GM23338 (cell line): Measurements from ENCODE around the gene ANKRD11. TPM values are rescaled to one million over a fixed set of nuclear protein-coding genes. Genes with fewer than 3 reads are reported as not detected.

ENCODE experiments used
- ATAC-seq: fragments of 200-7000 bp; cut with Tn5 transposase; 3 replicates; pipeline ENCODE4 v1.9.1; 2020
- DNase-seq: peaks from one replicate; pipeline ENCODE4 v3.0.0-alpha.2; 2015; ENCODE audit warnings: low spot score
- H2AFZ ChIP-seq: fragments of 200-600 bp; sonication (generic); 2 replicates; pipeline ENCODE4 v1.8.0; 2016; ENCODE audit warnings: antibody characterized with exemption, mild to moderate bottlenecking, moderate library complexity
- H3F3A ChIP-seq: fragments of 200-600 bp; sonication (generic); replicated peaks from 2 replicates; pipeline ENCODE4 v1.8.0; 2017; ENCODE audit warnings: antibody characterized with exemption, mixed run types, low read depth
- H3K27ac ChIP-seq: fragments of 200-600 bp; sonication (generic); 2 replicates; pipeline ENCODE4 v1.6.1; 2016; ENCODE audit warnings: low read depth
- H3K27me3 ChIP-seq: fragments of 200-600 bp; sonication (generic); 2 replicates; pipeline ENCODE4 v1.8.0; 2016; ENCODE audit warnings: mild to moderate bottlenecking, mixed run types, moderate library complexity; ENCODE audit not compliant: insufficient read depth
- H3K36me3 ChIP-seq: fragments of 200-600 bp; sonication (generic); 2 replicates; pipeline ENCODE4 v1.8.0; 2016; ENCODE audit warnings: mild to moderate bottlenecking; ENCODE audit not compliant: insufficient read depth
- H3K4me1 ChIP-seq: fragments of 200-600 bp; sonication (generic); 2 replicates; pipeline ENCODE4 v1.8.0; 2016; ENCODE audit warnings: mild to moderate bottlenecking, moderate library complexity; ENCODE audit not compliant: insufficient read depth
- H3K4me2 ChIP-seq: fragments of 200-600 bp; sonication (generic); 2 replicates; pipeline ENCODE4 v1.7.1; 2017; ENCODE audit warnings: mixed run types
- H3K4me3 ChIP-seq: fragments of 200-600 bp; sonication (generic); 2 replicates; pipeline ENCODE4 v1.6.1; 2016; ENCODE audit warnings: mixed run types
- H3K79me2 ChIP-seq: fragments of 200-600 bp; sonication (generic); replicated peaks from 2 replicates; pipeline ENCODE4 v1.8.0; 2017; ENCODE audit warnings: mild to moderate bottlenecking; ENCODE audit not compliant: insufficient read depth
- H3K9me2 ChIP-seq: fragments of 200-600 bp; sonication (generic); 2 replicates; pipeline ENCODE4 v1.8.0; 2017; ENCODE audit not compliant: insufficient read depth
- H4K20me1 ChIP-seq: fragments of 200-600 bp; sonication (generic); replicated peaks from 2 replicates; pipeline ENCODE4 v1.8.0; 2017; ENCODE audit warnings: mild to moderate bottlenecking; ENCODE audit not compliant: insufficient read depth
- H3K27ac Mint-ChIP-seq: 2 replicates; pipeline ENCODE4 v1.8.0; 2020; ENCODE audit warnings: inconsistent platforms, mild to moderate bottlenecking, moderate library complexity, mixed read lengths
- H3K27me3 Mint-ChIP-seq: 3 replicates; pipeline ENCODE4 v1.8.0; 2022; ENCODE audit warnings: low read depth, mild to moderate bottlenecking, moderate library complexity, mixed read lengths, inconsistent platforms; ENCODE audit not compliant: insufficient read depth, poor library complexity
- H3K36me3 Mint-ChIP-seq: 3 replicates; pipeline ENCODE4 v1.8.0; 2021; ENCODE audit warnings: low read depth, mild to moderate bottlenecking, inconsistent platforms, moderate library complexity, mixed read lengths
- H3K4me1 Mint-ChIP-seq: 3 replicates; pipeline ENCODE4 v1.8.0; 2020; ENCODE audit warnings: mild to moderate bottlenecking, inconsistent platforms, mixed read lengths
- H3K4me3 Mint-ChIP-seq: 3 replicates; pipeline ENCODE4 v1.8.0; 2021; ENCODE audit warnings: moderate library complexity, mild to moderate bottlenecking, inconsistent platforms, mixed read lengths
- H3K9me3 Mint-ChIP-seq: 3 replicates; pipeline ENCODE4 v1.8.0; 2020; ENCODE audit warnings: moderate library complexity, mild to moderate bottlenecking, inconsistent platforms, mixed read lengths
- CREB1 ChIP-seq: fragments of 250-450 bp; sonication (Bioruptor Pico); IDR thresholded peaks from 2 replicates; pipeline ENCODE4 v1.5.0; 2020; ENCODE audit warnings: low read depth, mild to moderate bottlenecking, moderate library complexity
- ETS1 ChIP-seq: IDR thresholded peaks from 2 replicates; pipeline ENCODE4 v1.6.1; 2016; ENCODE audit warnings: antibody characterized with exemption
- EZH2 ChIP-seq: fragments of 200-600 bp; sonication (generic); IDR thresholded peaks from one replicate; pipeline ENCODE4 v1.8.0; 2017; ENCODE audit warnings: antibody characterized with exemption, mild to moderate bottlenecking, low read depth; ENCODE audit not compliant: unreplicated experiment
- EZH2phosphoT487 ChIP-seq: fragments of 200-600 bp; sonication (generic); IDR thresholded peaks from one replicate; pipeline ENCODE4 v1.8.1; 2018; ENCODE audit warnings: antibody characterized with exemption; ENCODE audit not compliant: unreplicated experiment
- JUNB ChIP-seq: IDR thresholded peaks from one replicate; pipeline ENCODE4 v1.6.1; 2016; ENCODE audit warnings: antibody characterized with exemption; ENCODE audit not compliant: unreplicated experiment
- NANOG ChIP-seq: IDR thresholded peaks from 2 replicates; pipeline ENCODE4 v1.6.1; 2016; ENCODE audit warnings: antibody characterized with exemption, borderline replicate concordance
- POLR2AphosphoS5 ChIP-seq: IDR thresholded peaks from 2 replicates; pipeline ENCODE4 v1.6.1; 2016; ENCODE audit warnings: antibody characterized with exemption, low read depth
- STAT1 ChIP-seq: IDR thresholded peaks from one replicate; pipeline ENCODE4 v1.6.1; 2016; ENCODE audit warnings: antibody characterized with exemption; ENCODE audit not compliant: unreplicated experiment
- ZNF114 ChIP-seq: fragments of 250-450 bp; sonication (Bioruptor Pico); IDR thresholded peaks from 2 replicates; pipeline ENCODE4 v1.5.0; 2020; ENCODE audit warnings: mild to moderate bottlenecking, moderate library complexity
- ZNF462 ChIP-seq: fragments of 250-450 bp; sonication (Bioruptor Pico); IDR thresholded peaks from 2 replicates; pipeline ENCODE4 v1.5.0; 2020; ENCODE audit warnings: mild to moderate bottlenecking, moderate library complexity
- polyA plus RNA-seq: library from polyadenylated mRNA; unstranded; fragments of >200 nt; fragmentation: Nextera tagmentation; extraction: Ambion mirVana; gene quantifications from 2 replicates; pipeline ENCODE4 v1.2.1, GENCODE V29; 2016
- total RNA-seq: library from RNA; depleted of rRNA; stranded (reverse); fragments of >200 nt; shearing (Covaris generic); gene quantifications from 2 replicates; pipeline ENCODE4 v1.2.3, GENCODE V29; 2014

Gene ANKRD11
- total and polyA plus RNA-seq, 2 experiments from 2014 or later: 130 to 159 TPM

GRCh38 chr16:89371968-89372634 is 118.3 kb downstream of the ANKRD11 start (continued):
- no peak for TF ChIP-seq CREB1 (CRISPR knock-in tag)
- no peak for TF ChIP-seq ETS1
- TF ChIP-seq JUNB: no peak
- no peak for TF ChIP-seq POLR2AphosphoS5
- no peak for TF ChIP-seq ZNF462 (CRISPR knock-in tag)
- TF ChIP-seq STAT1: no peak

DNA sequence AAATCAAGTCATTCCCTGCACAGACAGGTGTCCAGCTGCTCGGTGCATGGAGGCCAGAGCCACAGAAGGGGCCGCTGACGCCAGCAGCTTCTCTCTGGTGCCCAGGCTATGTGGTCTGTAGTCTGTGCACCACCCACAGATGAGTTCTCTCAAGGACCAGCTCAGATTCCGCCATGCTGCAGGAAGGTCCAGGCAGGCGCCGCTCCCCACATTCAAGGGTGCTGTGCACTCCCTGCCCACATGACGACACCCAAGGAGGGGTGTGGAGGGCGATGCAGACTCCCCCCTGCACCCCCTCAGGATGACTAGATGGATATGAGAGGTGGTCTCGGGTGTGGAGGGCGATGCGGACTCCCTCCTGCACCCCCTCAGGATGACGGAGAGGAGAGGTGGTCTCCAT is 119.0 kb downstream of the ANKRD11 start:
- Mint-ChIP-seq H3K36me3 (peaks cover 11% of the 10 kb centered on the region), H3K27ac (no peak overlapping the region), H3K9me3 (no peaks in the 10 kb centered on the region; the same call in 2 of the 3 replicates), H3K4me1 (peaks cover 77% of the 10 kb centered on the region), H3K4me3 (no peak overlapping the region), H3K27me3 (peaks cover 37% of the 10 kb centered on the region)
- H3K27me3 ChIP-seq: no peaks in the 10 kb centered on the region
- H3K79me2 ChIP-seq: peaks cover 100% of the 10 kb centered on the region
- H3K36me3 ChIP-seq: no peaks in the 10 kb centered on the region
- H3K4me3 ChIP-seq: no peak overlapping the region
- H2AFZ ChIP-seq: no peak overlapping the region
- no peak overlapping the region for H3K4me2 ChIP-seq
- peaks cover 49% of the 10 kb centered on the region for H3K4me1 ChIP-seq
- no peak for DNase-seq
- H4K20me1 ChIP-seq: peaks cover 84% of the 10 kb centered on the region
- H3F3A ChIP-seq: peaks cover 8% of the 10 kb centered on the region; the same call in 1 of the 2 replicates
- no peak for ATAC-seq
- H3K27ac ChIP-seq: no peak overlapping the region
- H3K9me2 ChIP-seq: no peaks in the 10 kb centered on the region
- TF ChIP-seq POLR2AphosphoS5 (no peak), NANOG (no peak), ZNF114 (CRISPR knock-in tag) (no peak), EZH2 (no peak), EZH2phosphoT487 (no peak)
